ENCODE measurements around the gene XRN2.

DNA sequence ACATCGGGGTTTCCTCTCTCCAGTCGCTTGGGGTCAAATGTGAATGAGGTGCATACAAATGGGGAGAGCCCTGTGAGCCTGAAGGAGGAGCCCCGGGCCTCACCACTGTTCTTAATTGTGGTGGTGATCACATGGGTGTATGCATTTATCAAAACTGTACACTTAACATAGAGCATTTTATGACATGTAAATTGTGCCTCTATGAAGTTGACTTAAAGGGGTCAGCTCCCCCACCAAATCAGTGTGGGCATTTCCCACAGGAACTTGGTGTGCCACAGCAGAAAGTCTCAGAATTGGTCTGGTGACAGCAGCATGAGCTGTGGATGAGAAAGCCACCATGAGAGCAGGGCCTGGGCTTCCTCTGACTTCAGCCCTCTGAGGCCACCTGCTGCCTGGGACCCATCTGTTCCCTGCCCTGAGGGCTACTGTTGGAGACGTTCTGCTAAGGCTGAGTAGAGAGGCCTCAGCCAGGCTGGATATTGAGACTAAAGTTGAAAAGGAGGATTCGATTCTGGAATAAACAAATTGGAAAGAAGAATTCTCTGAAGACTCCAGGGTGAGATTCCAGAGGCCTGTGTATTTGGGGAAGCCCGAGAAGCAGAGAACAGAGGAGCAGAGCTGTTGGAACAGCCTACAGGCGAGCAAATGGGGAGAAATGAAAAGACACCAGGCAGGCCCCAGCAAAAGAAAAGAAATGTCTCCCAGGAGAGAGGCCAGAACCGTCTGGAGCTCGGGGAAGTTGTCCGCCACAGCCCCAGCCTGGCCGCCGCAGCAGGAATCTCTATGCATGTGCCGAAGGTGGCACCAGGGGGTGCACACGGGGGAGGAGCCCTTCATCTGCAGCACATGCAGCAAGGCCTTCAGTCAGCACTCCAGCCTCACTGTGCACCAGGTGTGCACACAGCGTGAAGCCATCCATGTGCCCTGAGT is 37.6 kb upstream of the XRN2 start:
- TF ChIP-seq CTCF (IDR thresholded peaks at IDR 0.05 in 8 of 11, conservative IDR thresholded peaks at IDR 0.05 in 3 of 11) (no peak), POLR2A (IDR thresholded peaks at IDR 0.05) (no peak), POLR2AphosphoS5 (IDR thresholded peaks at IDR 0.05) (no peak)
